GM23338 (cell line): ENCODE measurements around the gene LPAR1. TPM values are rescaled to one million over a fixed set of nuclear protein-coding genes. Genes with fewer than 3 reads are reported as not detected.

ENCODE experiments used
- ATAC-seq: fragments of 200-7000 bp; cut with Tn5 transposase; 3 replicates; pipeline ENCODE4 v1.9.1; 2020
- DNase-seq: peaks from one replicate; pipeline ENCODE4 v3.0.0-alpha.2; 2015; ENCODE audit warnings: low spot score
- H2AFZ ChIP-seq: fragments of 200-600 bp; sonication (generic); 2 replicates; pipeline ENCODE4 v1.8.0; 2016; ENCODE audit warnings: antibody characterized with exemption, mild to moderate bottlenecking, moderate library complexity
- H3F3A ChIP-seq: fragments of 200-600 bp; sonication (generic); replicated peaks from 2 replicates; pipeline ENCODE4 v1.8.0; 2017; ENCODE audit warnings: antibody characterized with exemption, mixed run types, low read depth
- H3K27ac ChIP-seq: fragments of 200-600 bp; sonication (generic); 2 replicates; pipeline ENCODE4 v1.6.1; 2016; ENCODE audit warnings: low read depth
- H3K27me3 ChIP-seq: fragments of 200-600 bp; sonication (generic); 2 replicates; pipeline ENCODE4 v1.8.0; 2016; ENCODE audit warnings: mild to moderate bottlenecking, mixed run types, moderate library complexity; ENCODE audit not compliant: insufficient read depth
- H3K36me3 ChIP-seq: fragments of 200-600 bp; sonication (generic); 2 replicates; pipeline ENCODE4 v1.8.0; 2016; ENCODE audit warnings: mild to moderate bottlenecking; ENCODE audit not compliant: insufficient read depth
- H3K4me1 ChIP-seq: fragments of 200-600 bp; sonication (generic); 2 replicates; pipeline ENCODE4 v1.8.0; 2016; ENCODE audit warnings: mild to moderate bottlenecking, moderate library complexity; ENCODE audit not compliant: insufficient read depth
- H3K4me2 ChIP-seq: fragments of 200-600 bp; sonication (generic); 2 replicates; pipeline ENCODE4 v1.7.1; 2017; ENCODE audit warnings: mixed run types
- H3K4me3 ChIP-seq: fragments of 200-600 bp; sonication (generic); 2 replicates; pipeline ENCODE4 v1.6.1; 2016; ENCODE audit warnings: mixed run types
- H3K79me2 ChIP-seq: fragments of 200-600 bp; sonication (generic); replicated peaks from 2 replicates; pipeline ENCODE4 v1.8.0; 2017; ENCODE audit warnings: mild to moderate bottlenecking; ENCODE audit not compliant: insufficient read depth
- H3K9me2 ChIP-seq: fragments of 200-600 bp; sonication (generic); 2 replicates; pipeline ENCODE4 v1.8.0; 2017; ENCODE audit not compliant: insufficient read depth
- H4K20me1 ChIP-seq: fragments of 200-600 bp; sonication (generic); replicated peaks from 2 replicates; pipeline ENCODE4 v1.8.0; 2017; ENCODE audit warnings: mild to moderate bottlenecking; ENCODE audit not compliant: insufficient read depth
- H3K27ac Mint-ChIP-seq: 2 replicates; pipeline ENCODE4 v1.8.0; 2020; ENCODE audit warnings: inconsistent platforms, mild to moderate bottlenecking, moderate library complexity, mixed read lengths
- H3K27me3 Mint-ChIP-seq: 3 replicates; pipeline ENCODE4 v1.8.0; 2022; ENCODE audit warnings: low read depth, mild to moderate bottlenecking, moderate library complexity, mixed read lengths, inconsistent platforms; ENCODE audit not compliant: insufficient read depth, poor library complexity
- H3K36me3 Mint-ChIP-seq: 3 replicates; pipeline ENCODE4 v1.8.0; 2021; ENCODE audit warnings: low read depth, mild to moderate bottlenecking, inconsistent platforms, moderate library complexity, mixed read lengths
- H3K4me1 Mint-ChIP-seq: 3 replicates; pipeline ENCODE4 v1.8.0; 2020; ENCODE audit warnings: mild to moderate bottlenecking, inconsistent platforms, mixed read lengths
- H3K4me3 Mint-ChIP-seq: 3 replicates; pipeline ENCODE4 v1.8.0; 2021; ENCODE audit warnings: moderate library complexity, mild to moderate bottlenecking, inconsistent platforms, mixed read lengths
- H3K9me3 Mint-ChIP-seq: 3 replicates; pipeline ENCODE4 v1.8.0; 2020; ENCODE audit warnings: moderate library complexity, mild to moderate bottlenecking, inconsistent platforms, mixed read lengths
- CREB1 ChIP-seq: fragments of 250-450 bp; sonication (Bioruptor Pico); IDR thresholded peaks from 2 replicates; pipeline ENCODE4 v1.5.0; 2020; ENCODE audit warnings: low read depth, mild to moderate bottlenecking, moderate library complexity
- EZH2 ChIP-seq: fragments of 200-600 bp; sonication (generic); IDR thresholded peaks from one replicate; pipeline ENCODE4 v1.8.0; 2017; ENCODE audit warnings: antibody characterized with exemption, mild to moderate bottlenecking, low read depth; ENCODE audit not compliant: unreplicated experiment
- EZH2phosphoT487 ChIP-seq: fragments of 200-600 bp; sonication (generic); IDR thresholded peaks from one replicate; pipeline ENCODE4 v1.8.1; 2018; ENCODE audit warnings: antibody characterized with exemption; ENCODE audit not compliant: unreplicated experiment
- JUNB ChIP-seq: IDR thresholded peaks from one replicate; pipeline ENCODE4 v1.6.1; 2016; ENCODE audit warnings: antibody characterized with exemption; ENCODE audit not compliant: unreplicated experiment
- POLR2AphosphoS5 ChIP-seq: IDR thresholded peaks from 2 replicates; pipeline ENCODE4 v1.6.1; 2016; ENCODE audit warnings: antibody characterized with exemption, low read depth
- STAT1 ChIP-seq: IDR thresholded peaks from one replicate; pipeline ENCODE4 v1.6.1; 2016; ENCODE audit warnings: antibody characterized with exemption; ENCODE audit not compliant: unreplicated experiment
- ZNF114 ChIP-seq: fragments of 250-450 bp; sonication (Bioruptor Pico); IDR thresholded peaks from 2 replicates; pipeline ENCODE4 v1.5.0; 2020; ENCODE audit warnings: mild to moderate bottlenecking, moderate library complexity
- ZNF331 ChIP-seq: fragments of 250-450 bp; sonication (Bioruptor Pico); IDR thresholded peaks from 2 replicates; pipeline ENCODE4 v1.5.0; 2020; ENCODE audit warnings: low read depth, mild to moderate bottlenecking, moderate library complexity
- polyA plus RNA-seq: library from polyadenylated mRNA; unstranded; fragments of >200 nt; fragmentation: Nextera tagmentation; extraction: Ambion mirVana; gene quantifications from 2 replicates; pipeline ENCODE4 v1.2.1, GENCODE V29; 2016
- total RNA-seq: library from RNA; depleted of rRNA; stranded (reverse); fragments of >200 nt; shearing (Covaris generic); gene quantifications from 2 replicates; pipeline ENCODE4 v1.2.3, GENCODE V29; 2014
- TF ChIP-seq, protein P1 (sequence below): IDR thresholded peaks from 2 replicates; pipeline ENCODE4 v1.6.1; 2016; ENCODE audit warnings: antibody characterized with exemption
- TF ChIP-seq, protein P2 (sequence below): IDR thresholded peaks from one replicate; pipeline ENCODE4 v1.6.1; 2018; ENCODE audit warnings: antibody characterized with exemption; ENCODE audit not compliant: unreplicated experiment
- TF ChIP-seq, protein P3 (sequence below): fragments of 250-450 bp; sonication (Bioruptor Pico); IDR thresholded peaks from 2 replicates; pipeline ENCODE4 v1.5.0; 2020; ENCODE audit warnings: mild to moderate bottlenecking, moderate library complexity
- TF ChIP-seq, protein P4 (sequence below), 2 experiments: fragments of 200-600 bp in 1 of 2; sonication (generic) in 1 of 2; conservative IDR thresholded peaks; 2 replicates each; pipeline versions ENCODE4 v1.5.1 to v1.6.1; 2016 to 2017; ENCODE audit warnings: antibody characterized with exemption in 2 of 2, low read depth in 2 of 2, mild to moderate bottlenecking in 2 of 2, moderate library complexity in 1 of 2

Gene LPAR1
- total and polyA plus RNA-seq, 2 experiments from 2014 or later = 1.0 to 3.8 TPM

DNA sequence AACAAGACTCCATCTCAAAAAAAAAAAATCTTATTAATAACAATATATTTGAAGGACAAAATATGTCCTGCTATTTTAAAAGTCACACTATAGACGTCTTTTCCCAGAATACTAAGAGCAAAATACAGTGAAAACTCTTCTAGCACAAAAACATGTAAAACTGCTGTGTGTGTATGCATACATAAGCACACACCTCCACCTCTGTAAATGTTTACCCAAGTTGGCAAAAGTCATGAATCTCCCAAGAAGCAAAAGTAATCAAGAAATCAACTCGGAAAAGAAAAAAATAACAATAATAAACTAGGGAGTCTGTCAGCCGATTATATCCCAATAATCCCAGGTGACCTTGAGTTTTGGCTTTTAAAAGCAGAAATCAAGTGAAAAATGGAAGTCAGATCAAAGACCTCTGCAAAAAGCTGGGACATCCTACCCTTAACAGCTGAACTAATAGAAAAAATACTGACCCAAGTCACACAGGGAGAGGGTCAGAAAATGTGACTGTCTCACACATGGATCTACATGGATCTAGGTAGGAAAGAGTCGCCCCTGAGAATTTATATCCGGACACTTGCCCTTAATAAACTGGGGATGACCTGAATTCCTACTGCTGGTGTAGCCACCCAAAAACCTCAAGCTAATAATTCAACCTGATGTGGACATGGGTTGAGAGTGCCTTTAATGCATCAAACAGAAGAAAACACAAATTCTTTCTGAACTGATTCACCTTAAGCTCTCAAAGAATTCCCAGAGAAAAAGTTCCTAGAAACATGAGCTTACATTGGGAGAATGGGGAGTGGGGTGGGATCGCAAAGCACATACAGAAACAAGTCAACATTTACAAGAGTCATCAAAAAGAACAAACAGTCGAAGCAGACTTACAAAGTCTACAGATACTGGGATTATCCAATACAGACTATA lies 29.9 kb downstream of the LPAR1 start:
- Mint-ChIP-seq H3K4me1 (peaks cover 3% of the 10 kb centered on the region; the same call in 2 of the 3 replicates), H3K4me3 (no peak overlapping the region), H3K36me3 (no peaks in the 10 kb centered on the region; the same call in 2 of the 3 replicates), H3K9me3 (no peaks in the 10 kb centered on the region), H3K27ac (no peak overlapping the region), H3K27me3 (no peaks in the 10 kb centered on the region)
- no peak for ATAC-seq
- no peak overlapping the region for H3K4me3 ChIP-seq
- H3K36me3 ChIP-seq = no peaks in the 10 kb centered on the region
- no peaks in the 10 kb centered on the region; the same call in 1 of the 2 replicates for H3K9me2 ChIP-seq
- H4K20me1 ChIP-seq = no peaks in the 10 kb centered on the region
- H3K4me1 ChIP-seq = peaks cover 4% of the 10 kb centered on the region; the same call in 1 of the 2 replicates
- no peak overlapping the region for H3K4me2 ChIP-seq
- no peak for DNase-seq
- no peaks in the 10 kb centered on the region for H3K79me2 ChIP-seq
- no peaks in the 10 kb centered on the region for H3K27me3 ChIP-seq
- H3K27ac ChIP-seq = no peak overlapping the region
- no peaks in the 10 kb centered on the region for H3F3A ChIP-seq
- no peak for TF ChIP-seq ZNF114 (CRISPR knock-in tag)
- TF ChIP-seq, protein P1, sequence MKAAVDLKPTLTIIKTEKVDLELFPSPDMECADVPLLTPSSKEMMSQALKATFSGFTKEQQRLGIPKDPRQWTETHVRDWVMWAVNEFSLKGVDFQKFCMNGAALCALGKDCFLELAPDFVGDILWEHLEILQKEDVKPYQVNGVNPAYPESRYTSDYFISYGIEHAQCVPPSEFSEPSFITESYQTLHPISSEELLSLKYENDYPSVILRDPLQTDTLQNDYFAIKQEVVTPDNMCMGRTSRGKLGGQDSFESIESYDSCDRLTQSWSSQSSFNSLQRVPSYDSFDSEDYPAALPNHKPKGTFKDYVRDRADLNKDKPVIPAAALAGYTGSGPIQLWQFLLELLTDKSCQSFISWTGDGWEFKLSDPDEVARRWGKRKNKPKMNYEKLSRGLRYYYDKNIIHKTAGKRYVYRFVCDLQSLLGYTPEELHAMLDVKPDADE = no peak
- no peak for TF ChIP-seq CREB1 (CRISPR knock-in tag)
- TF ChIP-seq JUNB = no peak
- TF ChIP-seq POLR2AphosphoS5 = no peak
- TF ChIP-seq, protein P2, sequence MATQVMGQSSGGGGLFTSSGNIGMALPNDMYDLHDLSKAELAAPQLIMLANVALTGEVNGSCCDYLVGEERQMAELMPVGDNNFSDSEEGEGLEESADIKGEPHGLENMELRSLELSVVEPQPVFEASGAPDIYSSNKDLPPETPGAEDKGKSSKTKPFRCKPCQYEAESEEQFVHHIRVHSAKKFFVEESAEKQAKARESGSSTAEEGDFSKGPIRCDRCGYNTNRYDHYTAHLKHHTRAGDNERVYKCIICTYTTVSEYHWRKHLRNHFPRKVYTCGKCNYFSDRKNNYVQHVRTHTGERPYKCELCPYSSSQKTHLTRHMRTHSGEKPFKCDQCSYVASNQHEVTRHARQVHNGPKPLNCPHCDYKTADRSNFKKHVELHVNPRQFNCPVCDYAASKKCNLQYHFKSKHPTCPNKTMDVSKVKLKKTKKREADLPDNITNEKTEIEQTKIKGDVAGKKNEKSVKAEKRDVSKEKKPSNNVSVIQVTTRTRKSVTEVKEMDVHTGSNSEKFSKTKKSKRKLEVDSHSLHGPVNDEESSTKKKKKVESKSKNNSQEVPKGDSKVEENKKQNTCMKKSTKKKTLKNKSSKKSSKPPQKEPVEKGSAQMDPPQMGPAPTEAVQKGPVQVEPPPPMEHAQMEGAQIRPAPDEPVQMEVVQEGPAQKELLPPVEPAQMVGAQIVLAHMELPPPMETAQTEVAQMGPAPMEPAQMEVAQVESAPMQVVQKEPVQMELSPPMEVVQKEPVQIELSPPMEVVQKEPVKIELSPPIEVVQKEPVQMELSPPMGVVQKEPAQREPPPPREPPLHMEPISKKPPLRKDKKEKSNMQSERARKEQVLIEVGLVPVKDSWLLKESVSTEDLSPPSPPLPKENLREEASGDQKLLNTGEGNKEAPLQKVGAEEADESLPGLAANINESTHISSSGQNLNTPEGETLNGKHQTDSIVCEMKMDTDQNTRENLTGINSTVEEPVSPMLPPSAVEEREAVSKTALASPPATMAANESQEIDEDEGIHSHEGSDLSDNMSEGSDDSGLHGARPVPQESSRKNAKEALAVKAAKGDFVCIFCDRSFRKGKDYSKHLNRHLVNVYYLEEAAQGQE = no peak
- TF ChIP-seq, protein P3, sequence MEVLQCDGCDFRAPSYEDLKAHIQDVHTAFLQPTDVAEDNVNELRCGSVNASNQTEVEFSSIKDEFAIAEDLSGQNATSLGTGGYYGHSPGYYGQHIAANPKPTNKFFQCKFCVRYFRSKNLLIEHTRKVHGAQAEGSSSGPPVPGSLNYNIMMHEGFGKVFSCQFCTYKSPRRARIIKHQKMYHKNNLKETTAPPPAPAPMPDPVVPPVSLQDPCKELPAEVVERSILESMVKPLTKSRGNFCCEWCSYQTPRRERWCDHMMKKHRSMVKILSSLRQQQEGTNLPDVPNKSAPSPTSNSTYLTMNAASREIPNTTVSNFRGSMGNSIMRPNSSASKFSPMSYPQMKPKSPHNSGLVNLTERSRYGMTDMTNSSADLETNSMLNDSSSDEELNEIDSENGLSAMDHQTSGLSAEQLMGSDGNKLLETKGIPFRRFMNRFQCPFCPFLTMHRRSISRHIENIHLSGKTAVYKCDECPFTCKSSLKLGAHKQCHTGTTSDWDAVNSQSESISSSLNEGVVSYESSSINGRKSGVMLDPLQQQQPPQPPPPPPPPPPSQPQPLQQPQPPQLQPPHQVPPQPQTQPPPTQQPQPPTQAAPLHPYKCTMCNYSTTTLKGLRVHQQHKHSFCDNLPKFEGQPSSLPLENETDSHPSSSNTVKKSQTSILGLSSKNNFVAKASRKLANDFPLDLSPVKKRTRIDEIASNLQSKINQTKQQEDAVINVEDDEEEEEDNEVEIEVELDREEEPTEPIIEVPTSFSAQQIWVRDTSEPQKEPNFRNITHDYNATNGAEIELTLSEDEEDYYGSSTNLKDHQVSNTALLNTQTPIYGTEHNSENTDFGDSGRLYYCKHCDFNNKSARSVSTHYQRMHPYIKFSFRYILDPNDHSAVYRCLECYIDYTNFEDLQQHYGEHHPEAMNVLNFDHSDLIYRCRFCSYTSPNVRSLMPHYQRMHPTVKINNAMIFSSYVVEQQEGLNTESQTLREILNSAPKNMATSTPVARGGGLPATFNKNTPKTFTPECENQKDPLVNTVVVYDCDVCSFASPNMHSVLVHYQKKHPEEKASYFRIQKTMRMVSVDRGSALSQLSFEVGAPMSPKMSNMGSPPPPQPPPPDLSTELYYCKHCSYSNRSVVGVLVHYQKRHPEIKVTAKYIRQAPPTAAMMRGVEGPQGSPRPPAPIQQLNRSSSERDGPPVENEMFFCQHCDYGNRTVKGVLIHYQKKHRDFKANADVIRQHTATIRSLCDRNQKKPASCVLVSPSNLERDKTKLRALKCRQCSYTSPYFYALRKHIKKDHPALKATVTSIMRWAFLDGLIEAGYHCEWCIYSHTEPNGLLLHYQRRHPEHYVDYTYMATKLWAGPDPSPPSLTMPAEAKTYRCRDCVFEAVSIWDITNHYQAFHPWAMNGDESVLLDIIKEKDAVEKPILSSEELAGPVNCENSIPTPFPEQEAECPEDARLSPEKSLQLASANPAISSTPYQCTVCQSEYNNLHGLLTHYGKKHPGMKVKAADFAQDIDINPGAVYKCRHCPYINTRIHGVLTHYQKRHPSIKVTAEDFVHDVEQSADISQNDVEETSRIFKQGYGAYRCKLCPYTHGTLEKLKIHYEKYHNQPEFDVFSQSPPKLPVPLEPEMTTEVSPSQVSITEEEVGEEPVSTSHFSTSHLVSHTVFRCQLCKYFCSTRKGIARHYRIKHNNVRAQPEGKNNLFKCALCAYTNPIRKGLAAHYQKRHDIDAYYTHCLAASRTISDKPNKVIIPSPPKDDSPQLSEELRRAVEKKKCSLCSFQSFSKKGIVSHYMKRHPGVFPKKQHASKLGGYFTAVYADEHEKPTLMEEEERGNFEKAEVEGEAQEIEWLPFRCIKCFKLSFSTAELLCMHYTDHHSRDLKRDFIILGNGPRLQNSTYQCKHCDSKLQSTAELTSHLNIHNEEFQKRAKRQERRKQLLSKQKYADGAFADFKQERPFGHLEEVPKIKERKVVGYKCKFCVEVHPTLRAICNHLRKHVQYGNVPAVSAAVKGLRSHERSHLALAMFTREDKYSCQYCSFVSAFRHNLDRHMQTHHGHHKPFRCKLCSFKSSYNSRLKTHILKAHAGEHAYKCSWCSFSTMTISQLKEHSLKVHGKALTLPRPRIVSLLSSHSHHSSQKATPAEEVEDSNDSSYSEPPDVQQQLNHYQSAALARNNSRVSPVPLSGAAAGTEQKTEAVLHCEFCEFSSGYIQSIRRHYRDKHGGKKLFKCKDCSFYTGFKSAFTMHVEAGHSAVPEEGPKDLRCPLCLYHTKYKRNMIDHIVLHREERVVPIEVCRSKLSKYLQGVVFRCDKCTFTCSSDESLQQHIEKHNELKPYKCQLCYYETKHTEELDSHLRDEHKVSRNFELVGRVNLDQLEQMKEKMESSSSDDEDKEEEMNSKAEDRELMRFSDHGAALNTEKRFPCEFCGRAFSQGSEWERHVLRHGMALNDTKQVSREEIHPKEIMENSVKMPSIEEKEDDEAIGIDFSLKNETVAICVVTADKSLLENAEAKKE (CRISPR knock-in tag) = no peak
- TF ChIP-seq STAT1 = no peak
- no peak for TF ChIP-seq EZH2phosphoT487
- TF ChIP-seq, protein P4, sequence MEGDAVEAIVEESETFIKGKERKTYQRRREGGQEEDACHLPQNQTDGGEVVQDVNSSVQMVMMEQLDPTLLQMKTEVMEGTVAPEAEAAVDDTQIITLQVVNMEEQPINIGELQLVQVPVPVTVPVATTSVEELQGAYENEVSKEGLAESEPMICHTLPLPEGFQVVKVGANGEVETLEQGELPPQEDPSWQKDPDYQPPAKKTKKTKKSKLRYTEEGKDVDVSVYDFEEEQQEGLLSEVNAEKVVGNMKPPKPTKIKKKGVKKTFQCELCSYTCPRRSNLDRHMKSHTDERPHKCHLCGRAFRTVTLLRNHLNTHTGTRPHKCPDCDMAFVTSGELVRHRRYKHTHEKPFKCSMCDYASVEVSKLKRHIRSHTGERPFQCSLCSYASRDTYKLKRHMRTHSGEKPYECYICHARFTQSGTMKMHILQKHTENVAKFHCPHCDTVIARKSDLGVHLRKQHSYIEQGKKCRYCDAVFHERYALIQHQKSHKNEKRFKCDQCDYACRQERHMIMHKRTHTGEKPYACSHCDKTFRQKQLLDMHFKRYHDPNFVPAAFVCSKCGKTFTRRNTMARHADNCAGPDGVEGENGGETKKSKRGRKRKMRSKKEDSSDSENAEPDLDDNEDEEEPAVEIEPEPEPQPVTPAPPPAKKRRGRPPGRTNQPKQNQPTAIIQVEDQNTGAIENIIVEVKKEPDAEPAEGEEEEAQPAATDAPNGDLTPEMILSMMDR (conservative IDR thresholded peaks at IDR 0.05; ENCODE audit: low read depth in 2 of 2) = no peak
- no peak for TF ChIP-seq EZH2
- no peak for TF ChIP-seq ZNF331
- H2AFZ ChIP-seq = no peak overlapping the region
